Keratinocyte (primary cell): ENCODE data around the gene PID1. TPM values are rescaled to one million over a fixed set of nuclear protein-coding genes. Genes with fewer than 3 reads are reported as not detected.

Experiments used
- DNase-seq: peaks from one replicate; pipeline ENCODE4 v3.0.0-alpha.2; 2011; ENCODE audit warnings: low read depth, missing footprints, low spot score
- FAIRE-seq: peaks from 2 replicates; lab custom pipeline; 2011; peaks lifted over from hg19 to GRCh38; lab: Jason Lieb, UNC
- H2AFZ ChIP-seq: 2 replicates; pipeline ENCODE4 v1.6.0; 2012; ENCODE audit warnings: low read length, control low read depth, inconsistent platforms; ENCODE audit not compliant: control insufficient read depth
- H3K27ac ChIP-seq: 2 replicates; pipeline ENCODE4 v1.5.1; 2011; ENCODE audit warnings: low read length; ENCODE audit not compliant: control insufficient read depth, insufficient read depth
- H3K27me3 ChIP-seq: 3 replicates; pipeline ENCODE4 v1.6.0; 2011; ENCODE audit warnings: low read length; ENCODE audit not compliant: control insufficient read depth, insufficient read depth; ENCODE audit errors: extremely low read depth
- H3K36me3 ChIP-seq, 2 experiments: 2 replicates in 1 of 2; 3 replicates in 1 of 2; pipeline ENCODE4 v1.5.1; 2011; ENCODE audit warnings: low read length in 2 of 2, mild to moderate bottlenecking in 1 of 2; ENCODE audit not compliant: control insufficient read depth in 2 of 2, insufficient read depth in 2 of 2; ENCODE audit errors: extremely low read depth in 1 of 2
- H3K4me1 ChIP-seq: 3 replicates; pipeline ENCODE4 v1.5.1; 2011; ENCODE audit warnings: low read length; ENCODE audit not compliant: control insufficient read depth, insufficient read depth; ENCODE audit errors: extremely low read depth
- H3K4me2 ChIP-seq: 3 replicates; pipeline ENCODE4 v1.6.0; 2011; ENCODE audit warnings: low read depth, low read length; ENCODE audit not compliant: control insufficient read depth, insufficient read depth; ENCODE audit errors: extremely low read depth
- H3K4me3 ChIP-seq, 3 experiments: fragments of 200-600 bp in 1 of 3; sonication (generic) in 1 of 3; 2 replicates in 2 of 3; 3 replicates in 1 of 3; pipeline ENCODE4 v1.5.1; 2011 to 2016; ENCODE audit warnings: low read length in 3 of 3, mild to moderate bottlenecking in 3 of 3, control low read depth in 2 of 3, inconsistent platforms in 1 of 3, low read depth in 1 of 3, mixed read lengths in 1 of 3, mixed run types in 1 of 3, moderate library complexity in 1 of 3; ENCODE audit not compliant: control insufficient read depth in 2 of 3, insufficient read depth in 2 of 3; ENCODE audit errors: extremely low read depth in 1 of 3
- H3K79me2 ChIP-seq: 2 replicates; pipeline ENCODE4 v1.6.0; 2012; ENCODE audit warnings: low read length; ENCODE audit not compliant: control insufficient read depth, insufficient read depth
- H3K9ac ChIP-seq: 3 replicates; pipeline ENCODE4 v1.6.0; 2011; ENCODE audit warnings: low read length; ENCODE audit not compliant: control insufficient read depth, insufficient read depth; ENCODE audit errors: extremely low read depth
- H3K9me1 ChIP-seq: 3 replicates; pipeline ENCODE4 v1.6.0; 2011; ENCODE audit warnings: low read length; ENCODE audit not compliant: control insufficient read depth, insufficient read depth; ENCODE audit errors: extremely low read depth
- H3K9me3 ChIP-seq: 2 replicates; pipeline ENCODE4 v1.5.1; 2012; ENCODE audit warnings: low read depth, low read length; ENCODE audit not compliant: control insufficient read depth
- H4K20me1 ChIP-seq: 3 replicates; pipeline ENCODE4 v1.6.0; 2011; ENCODE audit warnings: low read length; ENCODE audit not compliant: control insufficient read depth, insufficient read depth; ENCODE audit errors: extremely low read depth
- EZH2 ChIP-seq: IDR thresholded peaks from one replicate; pipeline ENCODE4 v1.6.1; 2012; ENCODE audit warnings: inconsistent platforms, mild to moderate bottlenecking, low read length, moderate library complexity
- dilution Hi-C: fragments of 300-500 bp; cut with MboI; formaldehyde crosslinking; loops from one replicate; pipeline ENCODE4 v1.7.0; 2020; ENCODE audit warnings: low sequenced_read_pairs; ENCODE audit not compliant: extremely low pct_ligation_motif_present
- polyA plus RNA-seq, 5 experiments: library from polyadenylated mRNA; depleted of rRNA in 3 of 5; stranded (reverse) in 3 of 5; stranded (forward) in 1 of 5; unstranded in 1 of 5; fragments of >200 nt; gene quantifications; 1 replicate in 1 of 5; 2 replicates in 3 of 5; 3 replicates in 1 of 5; pipeline versions ENCODE4 v1.2.1 to v1.2.3, GENCODE V29; 2011 to 2012; ENCODE audit warnings: missing spikeins in 2 of 5, low read depth in 1 of 5, low replicate concordance in 1 of 5
- TF ChIP-seq, protein P1 (sequence below), 3 experiments: IDR thresholded peaks in 1 of 3; conservative IDR thresholded peaks in 1 of 3; optimal IDR thresholded peaks in 1 of 3; 2 replicates in 2 of 3; 3 replicates in 1 of 3; pipeline versions ENCODE3 to v1.5.1; 2011; ENCODE audit warnings: low read length in 3 of 3, mild to moderate bottlenecking in 3 of 3, moderate library complexity in 2 of 3, control low read depth in 1 of 3, inconsistent platforms in 1 of 3; ENCODE audit not compliant: insufficient read depth in 2 of 3; ENCODE audit errors: extremely low read depth in 1 of 3

PID1 gene
- polyA plus RNA-seq, 1 donor (not counting 4 experiments of a cell fraction or from before 2014, with no cell fraction given), result 5.4 TPM

DNA sequence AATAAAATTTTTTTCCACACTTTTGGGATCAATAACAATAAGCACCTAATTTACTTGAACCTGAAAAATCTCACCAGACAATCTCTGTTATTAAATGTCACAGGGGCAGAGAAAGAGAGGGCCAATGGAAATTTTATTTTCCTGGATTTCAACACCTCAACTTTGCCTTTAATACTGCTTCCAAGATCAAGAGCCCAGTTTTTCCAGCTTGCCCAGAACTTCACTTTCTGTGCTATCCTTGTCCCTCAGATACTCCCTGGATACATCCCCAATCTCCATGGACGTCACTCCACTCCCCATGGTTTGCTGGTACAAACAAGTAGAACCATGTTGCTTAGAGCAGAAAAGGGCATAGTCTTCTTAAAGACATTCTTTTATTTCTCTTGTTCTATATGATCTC is 29.3 kb upstream of the PID1 start:
- H3K27me3 ChIP-seq, result no peaks in the 10 kb centered on the region
- H3K36me3 ChIP-seq, result no peaks in the 10 kb centered on the region
- H4K20me1 ChIP-seq, result no peaks in the 10 kb centered on the region
- DNase-seq (no peak), FAIRE-seq (no peak)
- H3K27ac ChIP-seq, result no peak overlapping the region
- no peaks in the 10 kb centered on the region for H3K9me1 ChIP-seq
- TF ChIP-seq EZH2, result no peak
- TF ChIP-seq, protein P1, sequence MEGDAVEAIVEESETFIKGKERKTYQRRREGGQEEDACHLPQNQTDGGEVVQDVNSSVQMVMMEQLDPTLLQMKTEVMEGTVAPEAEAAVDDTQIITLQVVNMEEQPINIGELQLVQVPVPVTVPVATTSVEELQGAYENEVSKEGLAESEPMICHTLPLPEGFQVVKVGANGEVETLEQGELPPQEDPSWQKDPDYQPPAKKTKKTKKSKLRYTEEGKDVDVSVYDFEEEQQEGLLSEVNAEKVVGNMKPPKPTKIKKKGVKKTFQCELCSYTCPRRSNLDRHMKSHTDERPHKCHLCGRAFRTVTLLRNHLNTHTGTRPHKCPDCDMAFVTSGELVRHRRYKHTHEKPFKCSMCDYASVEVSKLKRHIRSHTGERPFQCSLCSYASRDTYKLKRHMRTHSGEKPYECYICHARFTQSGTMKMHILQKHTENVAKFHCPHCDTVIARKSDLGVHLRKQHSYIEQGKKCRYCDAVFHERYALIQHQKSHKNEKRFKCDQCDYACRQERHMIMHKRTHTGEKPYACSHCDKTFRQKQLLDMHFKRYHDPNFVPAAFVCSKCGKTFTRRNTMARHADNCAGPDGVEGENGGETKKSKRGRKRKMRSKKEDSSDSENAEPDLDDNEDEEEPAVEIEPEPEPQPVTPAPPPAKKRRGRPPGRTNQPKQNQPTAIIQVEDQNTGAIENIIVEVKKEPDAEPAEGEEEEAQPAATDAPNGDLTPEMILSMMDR (optimal IDR thresholded peaks at IDR 0.05 in 1 of 3, IDR thresholded peaks at IDR 0.05 in 1 of 3, conservative IDR thresholded peaks at IDR 0.05 in 1 of 3; ENCODE audit: extremely low read depth in 1 of 3, insufficient read depth in 2 of 3, low read length in 3 of 3), result no peak
- no peaks in the 10 kb centered on the region for H3K4me1 ChIP-seq
- H3K9ac ChIP-seq, result no peak overlapping the region
- H3K79me2 ChIP-seq, result no peaks in the 10 kb centered on the region
- H3K4me3 ChIP-seq, result no peak overlapping the region
- dilution Hi-C loops, result no loop called here
- H3K4me2 ChIP-seq, result no peak overlapping the region
- no peaks in the 10 kb centered on the region for H3K9me3 ChIP-seq
- no peak overlapping the region for H2AFZ ChIP-seq

DNA sequence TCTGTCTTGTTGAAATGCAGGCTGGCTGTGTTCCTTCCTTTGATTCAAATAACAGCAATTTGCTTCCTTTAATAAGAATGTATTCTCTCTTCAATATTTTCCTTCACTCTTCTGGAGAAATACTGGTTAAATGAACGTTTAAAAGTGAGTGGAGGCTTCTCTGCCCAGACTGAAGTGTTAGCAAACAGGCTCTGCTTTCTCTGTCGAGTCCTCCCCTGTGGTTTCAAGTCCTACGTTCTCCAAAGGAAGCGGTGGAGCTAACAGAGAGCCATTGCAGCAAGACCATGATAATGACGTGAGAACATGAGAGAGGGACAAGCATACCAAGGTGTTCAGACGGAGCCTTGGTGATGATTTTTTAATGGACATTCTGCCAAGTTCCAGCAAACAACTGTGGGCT is 26.2 kb upstream of the PID1 start:
- Histone ChIP-seq H3K36me3 (no peaks in the 10 kb centered on the region), H3K4me2 (no peak overlapping the region), H3K4me3 (no peak overlapping the region), H4K20me1 (no peaks in the 10 kb centered on the region), H3K9me1 (no peaks in the 10 kb centered on the region), H3K9me3 (no peaks in the 10 kb centered on the region), H3K4me1 (no peaks in the 10 kb centered on the region), H2AFZ (no peak overlapping the region), H3K27me3 (no peaks in the 10 kb centered on the region), H3K27ac (no peak overlapping the region), H3K9ac (no peak overlapping the region), H3K79me2 (no peaks in the 10 kb centered on the region)
- dilution Hi-C loops, result no loop called here
- no peak for DNase-seq
- TF ChIP-seq, protein P1 (optimal IDR thresholded peaks at IDR 0.05 in 1 of 3, IDR thresholded peaks at IDR 0.05 in 1 of 3, conservative IDR thresholded peaks at IDR 0.05 in 1 of 3; ENCODE audit: extremely low read depth in 1 of 3, insufficient read depth in 2 of 3, low read length in 3 of 3), result no peak
- no peak for TF ChIP-seq EZH2
- FAIRE-seq, result no peak
